ENCODE results near the gene RTP3.
"Not testable (repeated sequence)": the region's sequence is repeated elsewhere in the genome, so short reads cannot be mapped to it uniquely, and the experiment has no call there.

Gene RTP3

DNA sequence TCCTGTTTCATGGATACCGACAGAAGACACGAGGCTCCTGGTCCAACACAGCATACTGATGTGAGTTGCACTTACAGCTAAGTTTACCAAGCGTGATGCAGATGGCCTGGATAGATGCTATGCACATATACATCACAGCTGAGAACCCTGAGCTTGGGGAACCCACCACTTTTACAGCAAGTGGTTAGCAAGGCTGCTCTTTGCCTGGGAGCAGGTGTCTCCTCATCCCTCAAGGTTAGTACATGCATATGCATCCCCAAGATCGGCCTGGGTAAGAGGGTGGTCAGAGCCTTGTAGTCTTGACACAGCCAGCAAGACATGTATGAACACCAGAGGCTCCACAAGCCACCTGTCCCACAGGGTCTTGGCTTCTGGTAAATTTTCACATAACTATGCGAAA, 40.0 kb downstream of the RTP3 start:
- no peak for DNase-seq (ENCODE audit: low read depth)
- TF ChIP-seq CTCF (conservative IDR thresholded peaks at IDR 0.05; ENCODE audit: low read depth, low read length), result no peak
- no peak overlapping the region for H3K4me3 ChIP-seq (ENCODE audit: low read depth, low read length)

- H3K4me3 ChIP-seq (ENCODE audit: low read depth, low read length); DNase-seq (ENCODE audit: low read depth): not testable (repeated sequence)
Observed at GRCh38 chr3:46538425-46538802, 40.6 kb downstream of the RTP3 start.

DNA sequence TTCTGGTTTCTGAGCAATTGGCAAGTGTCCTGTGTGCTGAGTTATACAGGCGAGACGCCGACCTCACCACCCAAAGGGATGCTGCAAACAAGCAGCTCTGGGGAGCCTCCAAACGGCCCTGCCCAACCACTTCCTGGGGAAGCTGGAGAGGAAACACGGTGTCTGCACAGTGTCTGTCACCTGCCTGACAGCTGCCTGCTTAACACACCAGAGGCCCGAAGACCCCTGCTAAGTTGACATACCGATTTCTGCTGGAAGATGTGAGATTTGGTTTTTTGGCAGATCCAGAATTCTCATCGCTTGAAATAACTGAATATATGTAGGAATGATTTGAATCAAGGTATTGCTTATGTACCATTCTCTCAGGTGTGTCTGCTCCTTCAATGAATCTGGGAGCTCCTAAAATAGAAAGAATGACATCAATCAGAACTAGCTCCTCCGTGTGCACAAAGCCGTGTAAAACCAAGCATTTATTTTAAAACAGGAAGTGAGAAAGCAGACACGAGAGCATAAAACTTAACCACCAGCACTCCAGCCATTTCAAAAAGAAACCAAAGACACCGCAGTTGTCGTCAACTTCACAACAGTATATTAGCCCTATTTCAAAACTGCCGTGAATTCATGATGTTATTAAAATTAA, 41.1 kb downstream of the RTP3 start:
- no peak for TF ChIP-seq CTCF (conservative IDR thresholded peaks at IDR 0.05; ENCODE audit: low read depth, low read length)
- DNase-seq (ENCODE audit: low read depth), result peak; percentile 38
- H3K4me3 ChIP-seq (ENCODE audit: low read depth, low read length), result no peak overlapping the region

DNA sequence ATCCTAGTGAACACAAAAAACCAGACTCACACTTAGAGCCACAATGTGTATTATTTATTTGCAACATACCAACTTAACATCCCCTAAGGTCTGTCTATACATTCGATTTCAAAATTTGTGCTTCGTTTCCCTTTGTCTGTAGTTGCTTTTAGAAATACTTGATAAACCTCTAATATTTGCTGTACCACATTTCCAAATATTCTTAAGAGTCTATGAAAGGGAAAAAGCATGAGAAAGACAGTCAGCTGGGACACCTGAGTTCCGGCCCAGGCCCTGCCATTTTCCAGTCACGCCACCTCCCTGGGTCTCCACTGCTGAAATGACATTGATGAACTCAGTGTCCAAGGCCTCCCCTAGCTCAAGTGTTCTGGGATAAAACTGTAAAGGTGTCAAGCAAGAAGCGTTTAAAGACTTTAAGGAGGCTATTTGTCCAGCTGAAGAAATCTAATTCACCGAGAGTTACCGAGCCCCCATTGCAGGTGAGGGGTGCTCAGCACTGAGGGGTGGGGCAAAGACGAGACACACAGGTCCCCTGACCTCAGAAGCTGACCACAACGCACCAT, 41.7 kb downstream of the RTP3 start:
- DNase-seq (ENCODE audit: low read depth), result no peak
- H3K4me3 ChIP-seq (ENCODE audit: low read depth, low read length), result no peak overlapping the region
- TF ChIP-seq CTCF (conservative IDR thresholded peaks at IDR 0.05; ENCODE audit: low read depth, low read length), result no peak

DNA sequence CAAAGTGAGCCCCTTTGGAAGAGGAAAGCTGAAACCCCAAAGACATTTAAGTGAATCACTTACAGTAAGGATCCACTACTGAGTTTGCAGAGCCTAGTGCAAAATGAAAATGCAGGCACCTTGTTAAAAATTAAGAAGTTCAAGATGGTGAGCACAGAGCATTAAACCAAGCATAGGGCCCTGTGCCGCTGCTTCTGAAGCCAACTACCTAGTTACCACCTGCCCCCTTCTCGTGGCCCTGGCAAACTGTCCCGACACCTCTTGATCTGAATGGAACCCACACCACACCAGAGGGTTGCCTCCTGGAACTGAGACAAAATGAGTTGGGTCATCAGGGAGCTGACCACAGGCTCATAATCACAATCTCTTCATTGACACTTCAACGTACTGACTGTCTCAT, 42.8 kb downstream of the RTP3 start:
- no peak overlapping the region for H3K4me3 ChIP-seq (ENCODE audit: low read depth, low read length)
- DNase-seq (ENCODE audit: low read depth), result no peak
- no peak for TF ChIP-seq CTCF (conservative IDR thresholded peaks at IDR 0.05; ENCODE audit: low read depth, low read length)

DNA sequence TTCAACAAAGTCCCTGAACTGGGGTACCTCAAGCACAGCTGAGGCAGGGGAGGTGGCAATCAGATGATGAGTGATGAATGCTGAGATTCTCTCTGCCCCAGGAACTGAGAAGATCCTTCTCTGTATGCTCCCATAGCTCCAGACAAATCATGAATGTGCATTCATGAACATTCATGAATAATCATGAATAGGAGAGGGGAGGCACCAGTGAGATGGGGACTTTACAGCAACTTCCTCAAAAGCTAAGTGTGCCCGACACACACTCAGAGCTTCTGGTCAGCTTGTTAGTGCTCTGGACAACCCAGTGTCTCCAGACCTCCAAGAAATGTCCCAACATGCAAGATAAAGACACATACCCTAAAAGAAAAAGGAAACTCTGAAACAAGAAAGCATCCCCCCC, 44.1 kb downstream of the RTP3 start:
- TF ChIP-seq CTCF (conservative IDR thresholded peaks at IDR 0.05; ENCODE audit: low read depth, low read length), result no peak
- no peak for DNase-seq (ENCODE audit: low read depth)
- no peak overlapping the region for H3K4me3 ChIP-seq (ENCODE audit: low read depth, low read length)

GRCh38 chr3:46542344-46542743, 44.6 kb downstream of the RTP3 start:
- no peak for TF ChIP-seq CTCF (conservative IDR thresholded peaks at IDR 0.05; ENCODE audit: low read depth, low read length)
- no peak overlapping the region for H3K4me3 ChIP-seq (ENCODE audit: low read depth, low read length)
- no peak for DNase-seq (ENCODE audit: low read depth)
